Mucosa of descending colon (tissue), 3 donors: Measurements from ENCODE around the gene PACRG. TPM values are rescaled to one million over a fixed set of nuclear protein-coding genes. Genes with fewer than 3 reads are reported as not detected.

ENCODE experiments used
- ATAC-seq: fragments of 200-7000 bp; cut with Tn5 transposase; one replicate; pipeline ENCODE4 v1.9.1; 2020; ENCODE audit warnings: mild to moderate bottlenecking, moderate library complexity
- DNase-seq, 3 donors: peaks; one replicate each; pipeline ENCODE4 v3.0.0-alpha.2; 2020
- H3K36me3 ChIP-seq: fragments of 200-600 bp; one replicate; pipeline ENCODE4 v1.8.0; 2021; ENCODE audit warnings: low read depth, mild to moderate bottlenecking
- H3K4me1 ChIP-seq: fragments of 200-600 bp; one replicate; pipeline ENCODE4 v1.8.0; 2021; ENCODE audit warnings: low read depth, mild to moderate bottlenecking
- H3K4me3 ChIP-seq: fragments of 200-600 bp; one replicate; pipeline ENCODE4 v1.8.0; 2021; ENCODE audit warnings: mild to moderate bottlenecking
- H3K9me3 ChIP-seq: fragments of 200-600 bp; one replicate; pipeline ENCODE4 v1.8.0; 2021; ENCODE audit warnings: mild to moderate bottlenecking
- intact Hi-C, 2 donors: fragments of 100-400 bp; cut with DNase I in 1 of 2; cut with micrococcal nuclease in 1 of 2; formaldehyde crosslinking; loops; one replicate each; pipeline versions ENCODE4 v1.11.0 to v1.11.1; 2022; cut with DNase I, micrococcal nuclease
- total RNA-seq, 3 donors: library from RNA; stranded (reverse); fragmentation: NEBNext Ultra II Directional in 2 of 3; extraction: Animal tissue kit (Norgen Biotek cat#: 25700) in 2 of 3; gene quantifications; one replicate each; pipeline versions ENCODE4 v1.2.1 to v1.2.4, GENCODE V29; 2021 to 2023
- TF ChIP-seq, protein P1 (sequence below): fragments of 200-600 bp; IDR thresholded peaks from one replicate; pipeline ENCODE4 v1.8.0; 2022; ENCODE audit warnings: antibody characterized with exemption, mild to moderate bottlenecking
- donor health status: DM: no; HTN: no; CAD: no; lungs with moderate emphysema.
- donor health status: DM: no; HTN: no; CAD: no.
- donor health status: DM: no; HTN: yes; CAD: no.

Gene PACRG
- total RNA-seq, 3 donors from 2014 or later, result 1.1 to 1.5 (median 1.3) TPM

DNA sequence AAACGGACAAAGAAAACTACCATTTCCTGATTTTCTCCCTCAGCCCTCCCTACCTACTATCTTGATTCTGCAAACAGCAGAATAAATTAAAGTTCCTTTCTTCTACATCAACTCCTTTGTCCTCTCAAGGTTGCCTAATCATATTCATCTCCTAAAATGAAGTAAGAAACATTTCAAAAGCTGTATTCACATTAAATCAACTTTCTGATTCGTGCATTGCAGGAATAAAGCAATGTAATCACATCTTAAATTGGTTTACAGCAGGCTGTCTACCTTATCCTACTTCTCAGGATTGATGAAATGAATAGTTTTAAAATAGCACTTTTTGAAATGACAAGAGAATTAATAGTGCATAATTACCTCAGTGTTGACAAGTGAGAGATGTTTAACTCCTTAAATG lies 25.3 kb upstream of the PACRG start:
- Histone ChIP-seq H3K9me3 (no peaks in the 10 kb centered on the region), H3K4me1 (no peaks in the 10 kb centered on the region), H3K36me3 (no peaks in the 10 kb centered on the region), H3K4me3 (no peak overlapping the region)
- no peak for DNase-seq
- TF ChIP-seq, protein P1, sequence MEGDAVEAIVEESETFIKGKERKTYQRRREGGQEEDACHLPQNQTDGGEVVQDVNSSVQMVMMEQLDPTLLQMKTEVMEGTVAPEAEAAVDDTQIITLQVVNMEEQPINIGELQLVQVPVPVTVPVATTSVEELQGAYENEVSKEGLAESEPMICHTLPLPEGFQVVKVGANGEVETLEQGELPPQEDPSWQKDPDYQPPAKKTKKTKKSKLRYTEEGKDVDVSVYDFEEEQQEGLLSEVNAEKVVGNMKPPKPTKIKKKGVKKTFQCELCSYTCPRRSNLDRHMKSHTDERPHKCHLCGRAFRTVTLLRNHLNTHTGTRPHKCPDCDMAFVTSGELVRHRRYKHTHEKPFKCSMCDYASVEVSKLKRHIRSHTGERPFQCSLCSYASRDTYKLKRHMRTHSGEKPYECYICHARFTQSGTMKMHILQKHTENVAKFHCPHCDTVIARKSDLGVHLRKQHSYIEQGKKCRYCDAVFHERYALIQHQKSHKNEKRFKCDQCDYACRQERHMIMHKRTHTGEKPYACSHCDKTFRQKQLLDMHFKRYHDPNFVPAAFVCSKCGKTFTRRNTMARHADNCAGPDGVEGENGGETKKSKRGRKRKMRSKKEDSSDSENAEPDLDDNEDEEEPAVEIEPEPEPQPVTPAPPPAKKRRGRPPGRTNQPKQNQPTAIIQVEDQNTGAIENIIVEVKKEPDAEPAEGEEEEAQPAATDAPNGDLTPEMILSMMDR, result no peak
- no peak for ATAC-seq
- intact Hi-C loops, result no loop called here

- H3K9me3 ChIP-seq, result no peaks in the 10 kb centered on the region
- H3K4me1 ChIP-seq, result no peaks in the 10 kb centered on the region
- no peaks in the 10 kb centered on the region for H3K36me3 ChIP-seq
- no peak overlapping the region for H3K4me3 ChIP-seq
- DNase-seq (no peak), ATAC-seq (no peak)
- intact Hi-C loops, result no loop called here
- TF ChIP-seq, protein P1, result no peak
These were observed 23.8 kb upstream of the PACRG start for GRCh38 chr6:162704001-162704400.

DNA sequence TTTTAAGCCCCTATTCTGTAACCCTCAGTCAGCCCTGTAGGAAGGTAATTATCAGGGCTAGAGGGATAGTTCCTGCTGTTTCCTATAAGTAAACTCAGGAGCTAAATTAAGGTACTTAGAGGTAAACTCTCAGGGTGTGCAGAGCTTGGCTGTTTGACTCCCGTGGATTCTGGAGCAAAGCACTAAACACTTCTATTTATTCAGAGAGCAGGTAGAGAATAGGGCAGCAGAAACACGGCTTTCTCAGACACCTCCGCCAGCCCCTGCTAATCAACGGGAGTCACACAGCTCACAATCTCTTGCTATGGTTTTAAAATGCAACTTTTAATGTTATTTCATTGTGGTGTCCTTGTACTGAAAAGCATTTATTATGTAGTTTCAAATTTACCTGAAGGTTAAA lies 22.0 kb upstream of the PACRG start:
- H3K9me3 ChIP-seq, result no peaks in the 10 kb centered on the region
- TF ChIP-seq, protein P1, result no peak
- H3K4me3 ChIP-seq, result no peak overlapping the region
- H3K4me1 ChIP-seq, result no peaks in the 10 kb centered on the region
- H3K36me3 ChIP-seq, result no peaks in the 10 kb centered on the region
- intact Hi-C loops, result no loop called here
- ATAC-seq (no peak), DNase-seq (no peak)

- DNase-seq, result peak in 1 of 3 donors; percentile 47
- intact Hi-C loops, result no loop called here
These were observed 21.5 kb upstream of the PACRG start for GRCh38 chr6:162706232-162706631.

DNA sequence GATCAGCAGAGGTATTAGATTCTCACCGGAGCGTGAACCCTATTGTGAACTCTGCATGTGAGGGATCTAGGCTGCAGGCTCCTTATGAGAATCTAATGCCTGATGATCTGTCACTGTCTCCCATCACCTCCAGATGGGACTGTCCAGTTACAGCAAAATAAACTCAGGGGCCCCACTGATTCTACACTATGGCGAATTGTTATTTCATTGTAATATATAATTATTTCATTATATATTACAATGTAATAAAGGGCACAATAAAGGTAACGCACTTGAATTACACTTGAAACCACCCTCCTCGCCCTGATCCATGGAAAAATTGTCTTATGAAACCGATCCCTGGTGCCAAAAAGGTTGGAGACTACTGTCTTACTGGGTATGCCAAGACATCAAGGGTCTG lies 18.8 kb upstream of the PACRG start:
- TF ChIP-seq, protein P1, result no peak
- Histone ChIP-seq H3K4me1 (no peaks in the 10 kb centered on the region), H3K36me3 (no peaks in the 10 kb centered on the region), H3K4me3 (no peak overlapping the region), H3K9me3 (no peaks in the 10 kb centered on the region)
- no peak for ATAC-seq
- DNase-seq, result no peak
- intact Hi-C loops, result no loop called here

More at GRCh38 chr6:162706232-162706631, 21.5 kb upstream of the PACRG start:
- Histone ChIP-seq H3K4me1 (no peaks in the 10 kb centered on the region), H3K4me3 (no peak overlapping the region), H3K36me3 (no peaks in the 10 kb centered on the region), H3K9me3 (no peaks in the 10 kb centered on the region)
- TF ChIP-seq, protein P1, result no peak
- peak; percentile 40 for ATAC-seq

GRCh38 chr6:162709431-162709830 lies 18.3 kb upstream of the PACRG start:
- Histone ChIP-seq H3K4me1 (no peaks in the 10 kb centered on the region), H3K36me3 (no peaks in the 10 kb centered on the region), H3K9me3 (no peaks in the 10 kb centered on the region), H3K4me3 (no peak overlapping the region)
- intact Hi-C loops, result no loop called here
- peak; percentile 69 for ATAC-seq
- TF ChIP-seq, protein P1, result no peak
- DNase-seq, result no peak
